LNCaP clone FGC (cell line): Measurements from ENCODE around the gene C6orf52.

Experiments used
- DNase-seq: peaks from one replicate; pipeline ENCODE4 v3.0.0-alpha.2; 2011; ENCODE audit warnings: low read depth
- H3K4me3 ChIP-seq: 2 replicates; pipeline ENCODE4 v1.5.1; 2011; ENCODE audit warnings: mild to moderate bottlenecking, low read depth, low read length, control low read depth
- TF ChIP-seq, protein P1 (sequence below): IDR thresholded peaks from 2 replicates; pipeline ENCODE4 v1.5.1; 2012; ENCODE audit warnings: mild to moderate bottlenecking; ENCODE audit not compliant: control insufficient read depth, insufficient read depth; ENCODE audit errors: extremely low read depth

The C6orf52 gene

DNA sequence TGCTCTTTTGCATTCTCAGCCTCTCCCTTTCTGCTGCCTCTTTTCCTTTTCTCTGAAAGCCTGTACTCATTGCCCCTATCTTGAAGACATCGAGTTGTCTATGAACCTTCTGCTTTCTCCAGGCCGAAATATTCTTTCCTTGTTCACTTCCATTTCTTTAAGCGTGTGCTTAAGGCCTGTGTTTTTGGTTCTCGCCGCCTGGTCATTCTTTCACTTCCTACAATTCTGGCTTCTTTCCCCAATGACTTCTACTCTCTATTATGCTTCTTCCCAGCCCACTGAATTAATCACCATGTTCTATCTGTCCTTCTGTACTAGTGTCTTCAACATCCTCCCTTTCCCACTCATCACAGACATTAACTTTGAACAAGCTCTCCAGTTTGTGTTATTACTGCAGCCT is 69.6 kb downstream of the C6orf52 start:
- H3K4me3 ChIP-seq, result no peak overlapping the region
- no peak for DNase-seq
- TF ChIP-seq, protein P1, sequence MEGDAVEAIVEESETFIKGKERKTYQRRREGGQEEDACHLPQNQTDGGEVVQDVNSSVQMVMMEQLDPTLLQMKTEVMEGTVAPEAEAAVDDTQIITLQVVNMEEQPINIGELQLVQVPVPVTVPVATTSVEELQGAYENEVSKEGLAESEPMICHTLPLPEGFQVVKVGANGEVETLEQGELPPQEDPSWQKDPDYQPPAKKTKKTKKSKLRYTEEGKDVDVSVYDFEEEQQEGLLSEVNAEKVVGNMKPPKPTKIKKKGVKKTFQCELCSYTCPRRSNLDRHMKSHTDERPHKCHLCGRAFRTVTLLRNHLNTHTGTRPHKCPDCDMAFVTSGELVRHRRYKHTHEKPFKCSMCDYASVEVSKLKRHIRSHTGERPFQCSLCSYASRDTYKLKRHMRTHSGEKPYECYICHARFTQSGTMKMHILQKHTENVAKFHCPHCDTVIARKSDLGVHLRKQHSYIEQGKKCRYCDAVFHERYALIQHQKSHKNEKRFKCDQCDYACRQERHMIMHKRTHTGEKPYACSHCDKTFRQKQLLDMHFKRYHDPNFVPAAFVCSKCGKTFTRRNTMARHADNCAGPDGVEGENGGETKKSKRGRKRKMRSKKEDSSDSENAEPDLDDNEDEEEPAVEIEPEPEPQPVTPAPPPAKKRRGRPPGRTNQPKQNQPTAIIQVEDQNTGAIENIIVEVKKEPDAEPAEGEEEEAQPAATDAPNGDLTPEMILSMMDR, result no peak

DNA sequence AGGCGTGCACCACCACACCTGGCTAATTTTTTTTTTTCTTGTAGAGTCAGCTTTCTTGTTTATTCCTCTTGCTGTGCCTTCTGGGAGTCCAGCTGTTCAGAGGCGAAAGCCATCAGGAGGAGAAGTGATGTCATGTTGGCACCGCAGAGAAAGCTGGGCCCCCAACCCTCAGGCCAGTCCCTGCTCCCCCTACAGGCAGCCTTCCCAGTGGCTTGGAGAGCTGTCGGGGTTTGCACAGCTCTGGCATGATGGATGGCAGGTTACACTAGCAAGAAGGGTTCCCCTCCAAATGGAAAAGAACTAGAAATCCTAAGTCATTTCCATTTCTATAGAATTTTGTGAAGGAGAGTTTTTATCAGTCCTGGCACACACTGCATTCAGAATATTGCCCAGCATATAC is 72.6 kb downstream of the C6orf52 start:
- DNase-seq, result no peak

More for the DNA sequence above, 72.6 kb downstream of the C6orf52 start:
- no peak overlapping the region for H3K4me3 ChIP-seq
- TF ChIP-seq, protein P1, result no peak
